ENCODE measurements around the gene KCNJ8.

DNA sequence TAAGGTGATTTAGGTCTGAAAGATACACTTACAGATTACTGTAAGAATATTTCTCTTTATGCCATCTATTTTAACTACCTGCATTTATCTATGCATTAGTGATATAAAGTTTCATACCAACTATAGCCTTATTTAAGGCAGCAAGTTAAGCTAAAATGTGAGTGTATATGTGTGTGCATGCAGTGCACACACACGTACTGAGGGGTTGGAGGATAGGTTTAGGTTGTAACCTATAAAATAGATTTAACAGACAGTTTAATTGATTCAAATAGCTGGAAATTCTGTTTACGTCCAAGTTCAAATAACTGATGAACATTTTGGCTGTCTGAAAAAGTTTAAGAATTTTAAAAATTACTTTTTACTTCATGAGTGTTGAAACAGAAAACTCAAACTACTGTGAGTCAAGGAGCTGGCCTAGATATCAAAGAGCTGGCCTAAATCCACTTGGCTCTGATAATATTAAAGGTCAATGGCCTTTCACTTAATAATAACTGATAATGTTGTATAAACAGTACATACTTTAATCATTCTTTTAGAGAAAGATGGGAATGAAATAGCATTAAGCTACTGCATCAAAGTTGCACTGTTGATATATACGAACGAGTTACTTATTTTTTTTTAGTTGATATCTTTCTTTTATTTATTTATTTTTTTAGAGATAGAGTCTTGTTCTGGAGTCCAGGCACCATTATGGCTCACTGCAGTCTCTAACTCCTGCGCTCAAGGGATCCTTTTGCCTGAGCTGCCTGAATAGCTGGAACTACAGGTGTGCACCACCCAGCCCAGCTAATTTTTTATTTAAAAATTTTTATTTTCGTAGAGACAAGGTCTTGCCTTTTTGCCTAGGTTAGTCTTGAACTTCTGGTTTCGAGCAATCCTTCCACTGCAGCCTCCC, 13.8 kb upstream of the KCNJ8 start:
- TF ChIP-seq POLR2A (IDR thresholded peaks at IDR 0.05; ENCODE audit: low read length) (no peak), GATA1 (IDR thresholded peaks at IDR 0.05; ENCODE audit: low read depth, low read length) (no peak)
